GM19351 (cell line): Measurements from ENCODE around the gene ABCA7.
A peak's percentile ranks its signal among the peaks of the same experiment; 100 is the strongest.

Source experiments
- ATAC-seq: cut with Tn5 transposase; IDR thresholded peaks from one replicate; pipeline ENCODE4 v1.9.1; 2021; ENCODE audit warnings: mild to moderate bottlenecking, moderate library complexity; ENCODE audit not compliant: unreplicated experiment

Gene ABCA7

GRCh38 chr19:1039646-1040475 lies at the start of gene ABCA7:
Gene ABCA7, plus strand, starts transcription at chr19:1040107. Its CDS starts 1,255 bp downstream, at chr19:1041362.
- ATAC-seq = peak; percentile 74

GRCh38 chr19:990119-990571 lies 49.8 kb upstream of the ABCA7 start:
- ATAC-seq = no peak

- ATAC-seq = no peak
These were observed 49.2 kb upstream of the ABCA7 start for GRCh38 chr19:990746-991145.

GRCh38 chr19:991174-991931 lies 48.6 kb upstream of the ABCA7 start:
- no peak for ATAC-seq

GRCh38 chr19:991932-992669 lies 47.8 kb upstream of the ABCA7 start:
- ATAC-seq = no peak

- no peak for ATAC-seq
These were observed 47.2 kb upstream of the ABCA7 start for GRCh38 chr19:992670-993055.

GRCh38 chr19:993361-993830 lies 46.5 kb upstream of the ABCA7 start:
- no peak for ATAC-seq

- no peak for ATAC-seq
These were observed 46.0 kb upstream of the ABCA7 start for GRCh38 chr19:993831-994393.

- ATAC-seq = no peak
These were observed 45.4 kb upstream of the ABCA7 start for GRCh38 chr19:994516-994915.

- ATAC-seq = no peak
These were observed 44.7 kb upstream of the ABCA7 start for GRCh38 chr19:995051-995827.

- ATAC-seq = no peak
These were observed 43.7 kb upstream of the ABCA7 start for GRCh38 chr19:996051-996838.

- ATAC-seq = no peak
These were observed 41.8 kb upstream of the ABCA7 start for GRCh38 chr19:998064-998463.

- ATAC-seq = no peak
These were observed 40.6 kb upstream of the ABCA7 start for GRCh38 chr19:999379-999719.

- no peak for ATAC-seq
These were observed 39.8 kb upstream of the ABCA7 start, which contains the start of gene GRIN3B for GRCh38 chr19:1000095-1000494. Gene GRIN3B, plus strand, starts transcription at chr19:1000419. Its CDS starts 19 bp downstream, at chr19:1000438.

GRCh38 chr19:1000591-1001537 lies 39.0 kb upstream of the ABCA7 start:
- no peak for ATAC-seq

- no peak for ATAC-seq
These were observed 38.3 kb upstream of the ABCA7 start for GRCh38 chr19:1001538-1002166.

- no peak for ATAC-seq
These were observed 37.3 kb upstream of the ABCA7 start for GRCh38 chr19:1002600-1002999.

- ATAC-seq = no peak
These were observed 36.6 kb upstream of the ABCA7 start for GRCh38 chr19:1003283-1003682.
